Pancreas (tissue), 10 donors: Measurements from ENCODE around the gene MRGPRG. TPM values are rescaled to one million over a fixed set of nuclear protein-coding genes. Genes with fewer than 3 reads are reported as not detected.

Experiments used
- ATAC-seq, 4 donors: fragments of 200-7000 bp; cut with Tn5 transposase; one replicate each; pipeline versions ENCODE4 v1.8.0 to v1.9.1; 2020; ENCODE audit warnings: mild to moderate bottlenecking in 4 of 4, moderate library complexity in 4 of 4
- DNase-seq, 6 donors: peaks; one replicate each; pipeline ENCODE4 v3.0.0-alpha.2; 2020
- FAIRE-seq: peaks from 2 replicates; lab custom pipeline; 2012; peaks lifted over from hg19 to GRCh38; lab: Jason Lieb, UNC
- H3K27ac ChIP-seq, 4 donors: fragments of 200-600 bp; sonication (generic); 1 replicate in 3 of 4; 2 replicates in 1 of 4; pipeline versions ENCODE4 v1.5.0 to v1.8.0; 2020
- H3K27me3 ChIP-seq, 4 donors: fragments of 200-600 bp; one replicate each; pipeline ENCODE4 v1.8.0; 2021
- H3K36me3 ChIP-seq, 3 donors: fragments of 200-600 bp; sonication (generic) in 1 of 3; one replicate each; pipeline versions ENCODE4 v1.5.0 to v1.8.0; 2020 to 2021
- H3K4me1 ChIP-seq, 3 donors: fragments of 200-600 bp; one replicate each; pipeline ENCODE4 v1.8.0; 2021
- H3K4me3 ChIP-seq, 4 donors: fragments of 200-600 bp; sonication (generic) in 2 of 4; one replicate each; pipeline versions ENCODE4 v1.5.0 to v1.8.0; 2020 to 2021
- H3K9me3 ChIP-seq, 4 donors: fragments of 200-600 bp; one replicate each; pipeline ENCODE4 v1.8.0; 2021
- CTCF ChIP-seq, 4 donors: fragments of 200-600 bp; sonication (generic) in 3 of 4; IDR thresholded peaks; one replicate each; pipeline versions ENCODE4 v1.5.0 to v1.8.0; 2021; ENCODE audit warnings: antibody characterized with exemption in 4 of 4
- WGBS, 2 donors: extraction: QIAGEN DNeasy Blood & Tissue Kit; methylation state at CpG; one replicate each; pipeline ENCODE4 v1.1.7; 2013; 5-methylcytosine and 5-hydroxymethylcytosine counted together
- intact Hi-C, 3 donors: fragments of 100-400 bp; cut with DNase I; formaldehyde crosslinking; loops; one replicate each; pipeline versions ENCODE4 v1.11.1 to v1.14.2; 2022
- polyA plus RNA-seq, 2 donors: library from polyadenylated mRNA; stranded (reverse); fragments of 200-250 nt; gene quantifications; one replicate each; pipeline ENCODE4 v1.2.3, GENCODE V29; 2013
- total RNA-seq, 6 donors: library from RNA; stranded (reverse); fragmentation: NEBNext Ultra II Directional in 4 of 6; extraction: Animal tissue kit (Norgen Biotek cat#: 25700) in 4 of 6; gene quantifications; one replicate each; pipeline versions ENCODE4 v1.2.1 to v1.2.4, GENCODE V29; 2021 to 2023
- donor health status: healthy with polysubstance abuse.
- donor health status: DM: no; HTN: no; CAD: no; lungs with moderate emphysema.
- donor health status: DM: no; HTN: no; CAD: no.
- donor health status: control.
- donor health status: control.
- donor health status: Bipolar disorder and iron deficiency.
- donor health status: DM: yes; HTN: yes; CAD: no.
- donor health status: DM: no; HTN: no; CAD: no.
- donor health status: DM: no; HTN: no; CAD: no.
- donor health status: DM: yes; HTN: yes; CAD: no.

Gene MRGPRG
- total and polyA plus RNA-seq, 8 donors: not detected

GRCh38 chr11:3213659-3214419 is 4.8 kb downstream of the MRGPRG start:
- ATAC-seq: no peak
- FAIRE-seq: no peak
- WGBS, 2 donors: 44 to 53% methylated on average over 24 of the region's 24 CpGs
- Histone ChIP-seq H3K36me3 (no peaks in the 10 kb centered on the region), H3K4me3 (no peak overlapping the region), H3K27ac (no peak overlapping the region), H3K4me1 (no peaks in the 10 kb centered on the region), H3K9me3 (no peaks in the 10 kb centered on the region), H3K27me3 (peaks cover 0 to 5% (median 0%) of the 10 kb centered on the region in 4 donors)
- intact Hi-C loops: loop anchor here in 1 of 3 donors (10.0 kb wide), 1 partner anchor 109 kb away; no protein-coding TSS in a partner anchor
- peak in 2 of 6 donors; percentile 14 to 32 for DNase-seq
- no peak for TF ChIP-seq CTCF (IDR thresholded peaks at IDR 0.05)

GRCh38 chr11:3208272-3208671 is 10.3 kb downstream of the MRGPRG start:
- DNase-seq (peak in 1 of 6 donors; percentile 2), FAIRE-seq (no peak), ATAC-seq (no peak)
- no peaks in the 10 kb centered on the region for H3K36me3 ChIP-seq
- 86 to 95% methylated on average over 6 of the region's 6 CpGs for WGBS, 2 donors
- H3K9me3 ChIP-seq: no peaks in the 10 kb centered on the region
- intact Hi-C loops: no loop called here
- no peak overlapping the region for H3K27ac ChIP-seq
- no peaks in the 10 kb centered on the region for H3K27me3 ChIP-seq
- H3K4me3 ChIP-seq: no peak overlapping the region
- no peaks in the 10 kb centered on the region for H3K4me1 ChIP-seq
- TF ChIP-seq CTCF (IDR thresholded peaks at IDR 0.05): no peak

- intact Hi-C loops: no loop called here
- no peaks in the 10 kb centered on the region for H3K4me1 ChIP-seq
- no peak for ATAC-seq
- DNase-seq: peak in 1 of 6 donors; percentile 5
- no peaks in the 10 kb centered on the region for H3K27me3 ChIP-seq
- 75 to 77% methylated on average over 8 of the region's 8 CpGs for WGBS, 2 donors
- H3K36me3 ChIP-seq: no peaks in the 10 kb centered on the region
- no peak for TF ChIP-seq CTCF (IDR thresholded peaks at IDR 0.05)
- FAIRE-seq: no peak
- H3K9me3 ChIP-seq: no peaks in the 10 kb centered on the region
- no peak overlapping the region for H3K27ac ChIP-seq
- H3K4me3 ChIP-seq: no peak overlapping the region
Observed at GRCh38 chr11:3207526-3208189, 11.0 kb downstream of the MRGPRG start.

GRCh38 chr11:3206922-3207204 is 11.8 kb downstream of the MRGPRG start:
- WGBS, 2 donors: 93 to 100% methylated on average over 1 of the region's 1 CpG
- intact Hi-C loops: no loop called here
- FAIRE-seq: no peak
- Histone ChIP-seq H3K36me3 (no peaks in the 10 kb centered on the region), H3K4me1 (no peaks in the 10 kb centered on the region), H3K4me3 (no peak overlapping the region), H3K27me3 (no peaks in the 10 kb centered on the region), H3K27ac (no peak overlapping the region), H3K9me3 (no peaks in the 10 kb centered on the region)
- no peak for ATAC-seq
- TF ChIP-seq CTCF (IDR thresholded peaks at IDR 0.05): no peak
- DNase-seq: no peak
